HepG2 (cell line): Measurements from ENCODE around the gene AGMO. TPM values are rescaled to one million over a fixed set of nuclear protein-coding genes. Genes with fewer than 3 reads are reported as not detected.

ENCODE experiments used
- ATAC-seq: fragments of 200-7000 bp; cut with Tn5 transposase; 3 replicates; pipeline ENCODE4 v1.9.1; 2020; ENCODE audit warnings: mild to moderate bottlenecking, moderate library complexity
- BruUV-seq: library from RNA; stranded (reverse); fragments of 400-500 nt; replicated peaks from 2 replicates; lab custom pipeline; 2021; lab: Mats Ljungman, UMichigan
- CTCF ChIA-PET: fragments of 300-600 bp; formaldehyde crosslinking; extraction: SDS; loops from one replicate; lab custom pipeline; 2021; ENCODE audit warnings: low total read pairs, inconsistent platforms, low intra/inter-chr PET ratio; lab: Yijun Ruan, JAX
- POLR2A ChIA-PET: fragments of 350-600 bp; sonication (Branson Sonifier 250); formaldehyde crosslinking; loops from one replicate; lab custom pipeline; 2020; ENCODE audit warnings: antibody characterized with exemption, inconsistent platforms; lab: Yijun Ruan, JAX
- DNase-seq: peaks from one replicate; pipeline ENCODE4 v3.0.0-alpha.2; 2015; ENCODE audit warnings: low spot score
- FAIRE-seq: peaks from 3 replicates; lab custom pipeline; 2011; peaks lifted over from hg19 to GRCh38; lab: Jason Lieb, UNC
- H2AFZ ChIP-seq: one replicate; pipeline ENCODE4 v1.6.1; 2011; ENCODE audit warnings: low read length, inconsistent platforms
- H3K27ac ChIP-seq: fragments of 300-600 bp; 3 replicates; pipeline ENCODE4 v1.8.0; 2011; ENCODE audit warnings: mixed run types, mild to moderate bottlenecking, mixed read lengths, low read length, inconsistent platforms; ENCODE audit not compliant: insufficient read depth; ENCODE audit errors: extremely low read length
- H3K27me3 ChIP-seq, 2 experiments: fragments of 200-600 bp in 1 of 2; 2 replicates in 1 of 2; 3 replicates in 1 of 2; pipeline versions ENCODE4 v1.6.0 to v1.8.0; 2011; ENCODE audit warnings: low read length in 2 of 2, mild to moderate bottlenecking in 2 of 2, moderate library complexity in 2 of 2, inconsistent platforms in 1 of 2; ENCODE audit not compliant: insufficient read depth in 2 of 2, control insufficient read depth in 1 of 2
- H3K36me3 ChIP-seq, 2 experiments: fragments of 200-600 bp in 1 of 2; replicated peaks in 1 of 2; 2 replicates in 1 of 2; 3 replicates in 1 of 2; pipeline versions ENCODE4 v1.5.1 to v1.8.0; 2011; ENCODE audit warnings: low read length in 2 of 2, inconsistent platforms in 1 of 2; ENCODE audit not compliant: insufficient read depth in 2 of 2, control insufficient read depth in 1 of 2
- H3K4me1 ChIP-seq: 2 replicates; pipeline ENCODE4 v1.5.1; 2012; ENCODE audit warnings: low read length, inconsistent platforms; ENCODE audit not compliant: insufficient read depth
- H3K4me2 ChIP-seq: 2 replicates; pipeline ENCODE4 v1.6.0; 2011; ENCODE audit warnings: low read depth, low read length, inconsistent platforms
- H3K4me3 ChIP-seq, 3 experiments: fragments of 200-600 bp in 1 of 3; sonication (generic), shearing (Covaris generic) in 1 of 3; replicated peaks in 1 of 3; 2 replicates each; pipeline ENCODE4 v1.5.1; 2011 to 2016; ENCODE audit warnings: low read length in 3 of 3, inconsistent platforms in 2 of 3, low read depth in 2 of 3, mild to moderate bottlenecking in 2 of 3, control low read depth in 1 of 3, mixed read lengths in 1 of 3; ENCODE audit not compliant: insufficient read depth in 1 of 3
- H3K79me2 ChIP-seq: one replicate; pipeline ENCODE4 v1.6.1; 2011; ENCODE audit warnings: low read length, inconsistent platforms; ENCODE audit not compliant: insufficient read depth
- H3K9ac ChIP-seq: 2 replicates; pipeline ENCODE4 v1.6.0; 2011; ENCODE audit warnings: mild to moderate bottlenecking, low read depth, low read length, inconsistent platforms; ENCODE audit not compliant: insufficient read depth
- H3K9me3 ChIP-seq: 2 replicates; pipeline ENCODE4 v1.5.1; 2012; ENCODE audit warnings: mild to moderate bottlenecking, low read length
- H4K20me1 ChIP-seq: 2 replicates; pipeline ENCODE4 v1.6.0; 2011; ENCODE audit warnings: inconsistent platforms, mild to moderate bottlenecking, low read length, moderate library complexity; ENCODE audit not compliant: insufficient read depth
- ADNP ChIP-seq: sonication (generic); formaldehyde crosslinking; IDR thresholded peaks from 2 replicates; pipeline ENCODE4 v1.4.0; 2020; ENCODE audit warnings: missing genetic modification reagents
- FOXO1 ChIP-seq: sonication (generic); formaldehyde crosslinking; IDR thresholded peaks from 2 replicates; pipeline ENCODE4 v1.4.0; 2020; ENCODE audit warnings: missing genetic modification reagents
- HNF4G ChIP-seq, 2 experiments: sonication (generic) in 1 of 2; formaldehyde crosslinking in 1 of 2; IDR thresholded peaks; 2 replicates each; pipeline versions ENCODE4 v1.4.0 to v1.6.1; 2011 to 2020; ENCODE audit warnings: borderline replicate concordance in 2 of 2, low read depth in 2 of 2, mild to moderate bottlenecking in 2 of 2, low read length in 1 of 2, missing genetic modification reagents in 1 of 2, moderate library complexity in 1 of 2
- HNRNPLL ChIP-seq: fragments of 200-400 bp; formaldehyde crosslinking; IDR thresholded peaks from 2 replicates; pipeline ENCODE4 v1.6.1; 2017; ENCODE audit warnings: mild to moderate bottlenecking, low read depth, low read length; ENCODE audit not compliant: poor library complexity, severe bottlenecking
- SALL2 ChIP-seq: sonication (generic); formaldehyde crosslinking; IDR thresholded peaks from 2 replicates; pipeline ENCODE4 v1.8.1; 2023; ENCODE audit warnings: mild to moderate bottlenecking, missing genetic modification reagents, inconsistent platforms
- SIX4 ChIP-seq: sonication (generic); formaldehyde crosslinking; IDR thresholded peaks from 2 replicates; pipeline ENCODE4 v1.4.0; 2020; ENCODE audit warnings: missing genetic modification reagents
- SUZ12 ChIP-seq: fragments of 150-350 bp; IDR thresholded peaks from 2 replicates; pipeline ENCODE4 v1.6.1; 2014; ENCODE audit warnings: low read depth, low read length
- TGIF2 ChIP-seq: IDR thresholded peaks from 2 replicates; pipeline ENCODE4 v1.6.1; 2016; ENCODE audit warnings: control low read depth, missing compliant biosample characterization
- ZNF232 ChIP-seq: sonication (generic); formaldehyde crosslinking; IDR thresholded peaks from 2 replicates; pipeline ENCODE4 v1.4.0; 2020; ENCODE audit warnings: missing genetic modification reagents, borderline replicate concordance
- ZNF256 ChIP-seq: sonication (generic); formaldehyde crosslinking; conservative IDR thresholded peaks from 2 replicates; pipeline ENCODE4 v1.4.0; 2020; ENCODE audit warnings: missing genetic modification reagents
- ZNF382 ChIP-seq: sonication (generic); formaldehyde crosslinking; IDR thresholded peaks from 2 replicates; pipeline ENCODE4 v1.5.0; 2020; ENCODE audit warnings: missing genetic modification reagents, mild to moderate bottlenecking, borderline replicate concordance
- ZNF841 ChIP-seq: sonication (generic); formaldehyde crosslinking; IDR thresholded peaks from 2 replicates; pipeline ENCODE4 v1.8.1; 2023; ENCODE audit warnings: missing genetic modification reagents, borderline replicate concordance
- WGBS: methylation state at CpG from one replicate; pipeline ENCODE4 v1.1.6; 2017; ENCODE audit warnings: low lambda C conversion rate; 5-methylcytosine and 5-hydroxymethylcytosine counted together
- in situ Hi-C: cut with HindIII; loops from 2 replicates; pipeline ENCODE4 v1.10.0; 2017; ENCODE audit warnings: low pct_unique_long_range_greater_than_20kb; ENCODE audit not compliant: extremely low pct_ligation_motif_present
- intact Hi-C: fragments of 100-400 bp; cut with micrococcal nuclease; formaldehyde crosslinking; loops from one replicate; pipeline ENCODE4 v1.10.0; 2022; ENCODE audit not compliant: unreplicated experiment
- polyA plus RNA-seq, 8 experiments: library from polyadenylated mRNA; depleted of rRNA in 3 of 8; stranded (reverse) in 7 of 8; unstranded in 1 of 8; fragments of >200 nt; fragmentation: Illumina TruSeq in 4 of 8; extraction: Trizol in 4 of 8; gene quantifications; 2 replicates each; pipeline versions ENCODE4 v1.2.1 to v1.2.3, GENCODE V29; 2011 to 2016; ENCODE audit warnings: low read depth in 4 of 8, missing spikeins in 1 of 8, mixed read lengths in 1 of 8; ENCODE audit not compliant: insufficient read depth in 1 of 8
- total RNA-seq, 5 experiments: library from RNA; depleted of rRNA; stranded (reverse); fragments of >200 nt; fragmentation: Illumina TruSeq; extraction: Trizol; gene quantifications; 2 replicates each; pipeline ENCODE4 v1.2.3, GENCODE V29; 2016; ENCODE audit warnings: low read depth in 1 of 5
- TF ChIP-seq, protein P1 (sequence below): sonication (generic); formaldehyde crosslinking; IDR thresholded peaks from 2 replicates; pipeline ENCODE4 v1.5.0; 2020; ENCODE audit warnings: missing genetic modification reagents
- TF ChIP-seq, protein P2 (sequence below): sonication (generic); formaldehyde crosslinking; IDR thresholded peaks from 2 replicates; pipeline ENCODE4 v1.4.0; 2020; ENCODE audit warnings: mild to moderate bottlenecking, missing genetic modification reagents

AGMO gene
- total and polyA plus RNA-seq, 2 of the 13 experiments (the other 11 are each of a cell fraction or from before 2014, with no cell fraction given): 0.22 to 0.50 TPM

DNA sequence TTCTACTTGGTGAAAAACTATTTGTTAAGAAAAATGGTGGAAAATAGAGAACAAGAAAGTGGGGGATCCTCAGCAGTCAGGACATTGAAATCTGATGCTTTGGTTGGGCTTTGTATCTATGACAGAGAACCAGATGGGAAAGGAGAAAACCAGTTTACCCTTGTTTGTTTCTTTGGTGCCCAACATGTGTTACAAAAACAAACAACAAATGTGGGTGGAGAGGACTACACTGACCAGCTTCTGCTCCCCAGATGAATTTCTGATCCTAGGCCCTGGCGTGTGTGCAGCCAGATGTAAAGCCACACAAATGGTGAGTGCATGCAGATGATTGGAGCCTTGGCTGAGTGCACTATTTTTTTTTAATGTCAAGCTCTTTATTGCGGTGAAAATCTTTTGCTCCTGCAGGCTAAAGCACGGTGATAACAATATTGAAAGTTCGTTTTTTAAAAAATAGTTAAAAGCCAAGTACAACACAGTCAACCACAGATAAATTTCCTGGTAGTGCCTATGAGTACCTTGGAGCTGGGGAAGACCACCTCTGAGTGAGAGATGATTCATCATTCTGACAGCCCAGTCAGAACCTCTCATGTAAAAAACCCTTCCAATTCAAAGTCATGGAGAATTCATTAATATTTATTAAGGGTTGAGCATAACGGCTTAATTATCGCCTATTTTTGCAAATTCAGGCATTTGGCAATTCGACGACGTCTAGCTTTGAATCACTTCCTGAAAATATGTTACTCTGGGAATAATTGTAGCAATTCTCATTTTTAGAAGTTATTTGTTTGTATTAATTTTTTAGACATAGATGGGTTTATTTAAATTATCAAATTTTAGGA lies 163.7 kb downstream of the AGMO start:
- Histone ChIP-seq H3K4me3 (no peak overlapping the region), H3K27me3 (no peaks in the 10 kb centered on the region), H3K27ac (no peak overlapping the region), H3K79me2 (no peaks in the 10 kb centered on the region), H2AFZ (no peak overlapping the region), H3K9ac (no peak overlapping the region), H3K4me1 (no peaks in the 10 kb centered on the region), H3K4me2 (no peak overlapping the region), H4K20me1 (no peaks in the 10 kb centered on the region), H3K9me3 (peaks cover 83% of the 10 kb centered on the region), H3K36me3 (no peaks in the 10 kb centered on the region)
- in situ Hi-C loops (no loop called here), intact Hi-C loops (no loop called here)
- TF ChIP-seq FOXO1 (no peak), ZNF232 (CRISPR knock-in tag) (no peak), TGIF2 (CRISPR knock-in tag) (no peak), HNRNPLL (no peak), ZNF382 (CRISPR knock-in tag) (no peak), SIX4 (CRISPR knock-in tag) (no peak), ZNF841 (CRISPR knock-in tag) (no peak), SALL2 (CRISPR knock-in tag) (no peak), HNF4G (IDR thresholded peaks at IDR 0.05; ENCODE audit: borderline replicate concordance, low read depth, low read length) (no peak), HNF4G (CRISPR knock-in tag; IDR thresholded peaks at IDR 0.05; ENCODE audit: borderline replicate concordance, low read depth) (no peak), ADNP (no peak), ZNF256 (CRISPR knock-in tag) (no peak), SUZ12 (no peak)
- TF ChIP-seq, protein P1, sequence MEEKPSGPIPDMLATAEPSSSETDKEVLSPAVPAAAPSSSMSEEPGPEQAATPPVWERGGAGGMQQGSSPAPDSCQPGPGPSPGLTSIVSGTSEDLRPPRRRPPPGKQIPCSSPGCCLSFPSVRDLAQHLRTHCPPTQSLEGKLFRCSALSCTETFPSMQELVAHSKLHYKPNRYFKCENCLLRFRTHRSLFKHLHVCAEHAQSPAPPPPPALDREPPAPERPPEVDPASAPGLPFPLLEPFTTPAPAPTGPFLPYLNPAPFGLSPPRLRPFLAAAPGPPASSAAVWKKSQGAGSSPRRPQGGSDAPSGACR (CRISPR knock-in tag): no peak
- TF ChIP-seq, protein P2, sequence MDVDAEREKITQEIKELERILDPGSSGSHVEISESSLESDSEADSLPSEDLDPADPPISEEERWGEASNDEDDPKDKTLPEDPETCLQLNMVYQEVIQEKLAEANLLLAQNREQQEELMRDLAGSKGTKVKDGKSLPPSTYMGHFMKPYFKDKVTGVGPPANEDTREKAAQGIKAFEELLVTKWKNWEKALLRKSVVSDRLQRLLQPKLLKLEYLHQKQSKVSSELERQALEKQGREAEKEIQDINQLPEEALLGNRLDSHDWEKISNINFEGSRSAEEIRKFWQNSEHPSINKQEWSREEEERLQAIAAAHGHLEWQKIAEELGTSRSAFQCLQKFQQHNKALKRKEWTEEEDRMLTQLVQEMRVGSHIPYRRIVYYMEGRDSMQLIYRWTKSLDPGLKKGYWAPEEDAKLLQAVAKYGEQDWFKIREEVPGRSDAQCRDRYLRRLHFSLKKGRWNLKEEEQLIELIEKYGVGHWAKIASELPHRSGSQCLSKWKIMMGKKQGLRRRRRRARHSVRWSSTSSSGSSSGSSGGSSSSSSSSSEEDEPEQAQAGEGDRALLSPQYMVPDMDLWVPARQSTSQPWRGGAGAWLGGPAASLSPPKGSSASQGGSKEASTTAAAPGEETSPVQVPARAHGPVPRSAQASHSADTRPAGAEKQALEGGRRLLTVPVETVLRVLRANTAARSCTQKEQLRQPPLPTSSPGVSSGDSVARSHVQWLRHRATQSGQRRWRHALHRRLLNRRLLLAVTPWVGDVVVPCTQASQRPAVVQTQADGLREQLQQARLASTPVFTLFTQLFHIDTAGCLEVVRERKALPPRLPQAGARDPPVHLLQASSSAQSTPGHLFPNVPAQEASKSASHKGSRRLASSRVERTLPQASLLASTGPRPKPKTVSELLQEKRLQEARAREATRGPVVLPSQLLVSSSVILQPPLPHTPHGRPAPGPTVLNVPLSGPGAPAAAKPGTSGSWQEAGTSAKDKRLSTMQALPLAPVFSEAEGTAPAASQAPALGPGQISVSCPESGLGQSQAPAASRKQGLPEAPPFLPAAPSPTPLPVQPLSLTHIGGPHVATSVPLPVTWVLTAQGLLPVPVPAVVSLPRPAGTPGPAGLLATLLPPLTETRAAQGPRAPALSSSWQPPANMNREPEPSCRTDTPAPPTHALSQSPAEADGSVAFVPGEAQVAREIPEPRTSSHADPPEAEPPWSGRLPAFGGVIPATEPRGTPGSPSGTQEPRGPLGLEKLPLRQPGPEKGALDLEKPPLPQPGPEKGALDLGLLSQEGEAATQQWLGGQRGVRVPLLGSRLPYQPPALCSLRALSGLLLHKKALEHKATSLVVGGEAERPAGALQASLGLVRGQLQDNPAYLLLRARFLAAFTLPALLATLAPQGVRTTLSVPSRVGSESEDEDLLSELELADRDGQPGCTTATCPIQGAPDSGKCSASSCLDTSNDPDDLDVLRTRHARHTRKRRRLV (CRISPR knock-in tag): no peak
- CTCF ChIA-PET: no interaction called here
- WGBS: 70% methylated on average over 9 of the region's 9 CpGs
- POLR2A ChIA-PET: no interaction called here
- ATAC-seq (no peak), DNase-seq (no peak), FAIRE-seq (no peak)
- BruUV-seq: no TSS peak
